IMR-90 (cell line): ENCODE data around the gene CHRDL1. TPM values are rescaled to one million over a fixed set of nuclear protein-coding genes. Genes with fewer than 3 reads are reported as not detected.

Experiments used
- ATAC-seq: fragments of 200-7000 bp; cut with Tn5 transposase; 2 replicates; pipeline ENCODE4 v1.9.1; 2020; ENCODE audit warnings: low read depth, mild to moderate bottlenecking, moderate library complexity
- BruUV-seq: library from RNA; stranded (reverse); fragments of 400-500 nt; replicated peaks from 2 replicates; lab custom pipeline; 2021; lab: Mats Ljungman, UMichigan
- CTCF ChIA-PET: fragments of 300-600 bp; formaldehyde crosslinking; extraction: SDS; loops from one replicate; lab custom pipeline; 2021; ENCODE audit warnings: antibody characterized with exemption; lab: Yijun Ruan, JAX
- POLR2A ChIA-PET: fragments of 300-600 bp; sonication (Branson Sonifier 250); formaldehyde crosslinking; loops from one replicate; lab custom pipeline; 2022; ENCODE audit warnings: antibody characterized with exemption; ENCODE audit not compliant: unreplicated experiment; lab: Charles Lee
- DNase-seq: peaks from one replicate; pipeline ENCODE4 v3.0.0; 2013
- H2AFZ ChIP-seq: replicated peaks from 2 replicates; pipeline ENCODE3; 2013; ENCODE audit warnings: low read length, mild to moderate bottlenecking; ENCODE audit not compliant: poor library complexity
- H2AK5ac ChIP-seq: 2 replicates; pipeline ENCODE4 v1.6.1; 2013; ENCODE audit warnings: low read depth, low read length, inconsistent platforms
- H2AK9ac ChIP-seq: replicated peaks from 2 replicates; pipeline ENCODE3; 2013; ENCODE audit warnings: mild to moderate bottlenecking, low read depth, low read length, moderate library complexity; ENCODE audit not compliant: poor library complexity
- H2BK120ac ChIP-seq: 2 replicates; pipeline ENCODE4 v1.6.1; 2013; ENCODE audit warnings: low read depth, low read length, inconsistent platforms
- H2BK15ac ChIP-seq: 3 replicates; pipeline ENCODE4 v1.6.1; 2013; ENCODE audit warnings: low read depth, low read length, inconsistent platforms
- H2BK20ac ChIP-seq: 2 replicates; pipeline ENCODE4 v1.6.1; 2013; ENCODE audit warnings: low read depth, mild to moderate bottlenecking, inconsistent platforms, low read length, moderate library complexity
- H2BK5ac ChIP-seq: 2 replicates; pipeline ENCODE4 v1.6.1; 2013; ENCODE audit warnings: mild to moderate bottlenecking, low read depth, low read length, inconsistent platforms; ENCODE audit not compliant: poor library complexity, severe bottlenecking
- H3K14ac ChIP-seq: replicated peaks from 2 replicates; pipeline ENCODE4 v1.6.1; 2013; ENCODE audit warnings: low read depth, low read length, inconsistent platforms
- H3K18ac ChIP-seq: 2 replicates; pipeline ENCODE4 v1.6.1; 2013; ENCODE audit warnings: low read depth, low read length, control low read depth
- H3K23ac ChIP-seq: 2 replicates; pipeline ENCODE4 v1.6.1; 2013; ENCODE audit warnings: low read depth, low read length, inconsistent platforms
- H3K27ac ChIP-seq: 2 replicates; pipeline ENCODE4 v1.5.1; 2013; ENCODE audit warnings: mild to moderate bottlenecking, control low read depth, low read length; ENCODE audit not compliant: insufficient read depth
- H3K27me3 ChIP-seq: 2 replicates; pipeline ENCODE4 v1.6.1; 2013; ENCODE audit warnings: low read length; ENCODE audit not compliant: control insufficient read depth, insufficient read depth
- H3K36me3 ChIP-seq: 2 replicates; pipeline ENCODE4 v1.6.1; 2013; ENCODE audit warnings: low read length, mixed read lengths; ENCODE audit not compliant: control insufficient read depth, insufficient read depth
- H3K4ac ChIP-seq: 2 replicates; pipeline ENCODE4 v1.6.1; 2013; ENCODE audit warnings: low read depth, low read length, inconsistent platforms
- H3K4me1 ChIP-seq: 2 replicates; pipeline ENCODE4 v1.6.1; 2013; ENCODE audit warnings: low read length, mixed read lengths; ENCODE audit not compliant: control insufficient read depth, insufficient read depth
- H3K4me2 ChIP-seq: 2 replicates; pipeline ENCODE4 v1.6.1; 2013; ENCODE audit warnings: low read depth, mild to moderate bottlenecking, control low read depth, low read length, moderate library complexity
- H3K4me3 ChIP-seq: 2 replicates; pipeline ENCODE4 v1.5.1; 2013; ENCODE audit warnings: low read depth, mild to moderate bottlenecking, control low read depth, low read length, moderate library complexity; ENCODE audit not compliant: insufficient read depth
- H3K56ac ChIP-seq: 2 replicates; pipeline ENCODE4 v1.6.1; 2013; ENCODE audit warnings: low read length, inconsistent platforms; ENCODE audit not compliant: insufficient read depth; ENCODE audit errors: extremely low read depth
- H3K79me1 ChIP-seq, 2 experiments: 2 replicates each; pipeline ENCODE4 v1.6.1; 2013; ENCODE audit warnings: low read length in 2 of 2, inconsistent platforms in 1 of 2, low read depth in 1 of 2
- H3K9ac ChIP-seq: 2 replicates; pipeline ENCODE4 v1.6.1; 2013; ENCODE audit warnings: low read depth, low read length, control low read depth
- H3K9me1 ChIP-seq: 2 replicates; pipeline ENCODE4 v1.6.1; 2013; ENCODE audit warnings: low read length, inconsistent platforms; ENCODE audit not compliant: insufficient read depth
- H3K9me3 ChIP-seq: 2 replicates; pipeline ENCODE4 v1.6.1; 2013; ENCODE audit warnings: low read length; ENCODE audit not compliant: control insufficient read depth, insufficient read depth
- H4K20me1 ChIP-seq: 2 replicates; pipeline ENCODE4 v1.6.1; 2013; ENCODE audit warnings: low read length, inconsistent platforms; ENCODE audit not compliant: insufficient read depth
- H4K5ac ChIP-seq: 2 replicates; pipeline ENCODE4 v1.6.1; 2013; ENCODE audit warnings: mild to moderate bottlenecking, low read depth, low read length, control low read depth
- H4K8ac ChIP-seq, 2 experiments: 2 replicates each; pipeline ENCODE4 v1.6.1; 2013; ENCODE audit warnings: low read depth in 2 of 2, low read length in 2 of 2, control low read depth in 1 of 2, inconsistent platforms in 1 of 2
- H4K91ac ChIP-seq: 2 replicates; pipeline ENCODE4 v1.6.1; 2013; ENCODE audit warnings: low read depth, low read length, inconsistent platforms; ENCODE audit not compliant: insufficient read depth
- CHD1 ChIP-seq: IDR thresholded peaks from 2 replicates; pipeline ENCODE4 v1.6.1; 2012; ENCODE audit warnings: low read depth, low read length, improper control_type of control experiment
- FOS ChIP-seq: fragments of 150-350 bp; IDR thresholded peaks from 2 replicates; pipeline ENCODE4 v1.6.1; 2016; ENCODE audit warnings: low read depth, low read length
- NFE2L2 ChIP-seq: fragments of 150-350 bp; IDR thresholded peaks from 2 replicates; pipeline ENCODE4 v1.6.1; 2016; ENCODE audit warnings: low read depth, mild to moderate bottlenecking, low read length
- RCOR1 ChIP-seq: IDR thresholded peaks from 2 replicates; pipeline ENCODE4 v1.6.1; 2012; ENCODE audit warnings: mild to moderate bottlenecking, low read length, improper control_type of control experiment; ENCODE audit not compliant: insufficient replicate concordance
- RFX5 ChIP-seq: IDR thresholded peaks from 2 replicates; pipeline ENCODE4 v1.8.0; 2012; ENCODE audit warnings: low read depth, mild to moderate bottlenecking, low read length, moderate library complexity
- WGBS, 2 experiments: methylation state at CpG; one replicate each; pipeline versions ENCODE4 v1.1.5 to v1.1.7; 2013; ENCODE audit warnings: missing lambda C conversion rate in 2 of 2; ENCODE audit not compliant: insufficient read length in 1 of 2; ENCODE audit errors: extremely low coverage in 2 of 2; 5-methylcytosine and 5-hydroxymethylcytosine counted together
- dilution Hi-C: fragments of 300-500 bp; cut with HindIII; formaldehyde crosslinking; loops from one replicate; pipeline ENCODE4 v1.14.3; 2018; ENCODE audit warnings: low sequenced_read_pairs; ENCODE audit not compliant: unreplicated experiment
- in situ Hi-C: fragments of 300-500 bp; cut with MboI; formaldehyde crosslinking; loops from 3 replicates; pipeline ENCODE4 v1.14.3; 2019; ENCODE audit warnings: low sequenced_read_pairs, inconsistent platforms, mixed read lengths
- intact Hi-C: fragments of 100-400 bp; cut with micrococcal nuclease; formaldehyde crosslinking; loops from 2 replicates; pipeline ENCODE4 v1.10.0; 2022
- polyA plus RNA-seq, 3 experiments: library from polyadenylated mRNA; depleted of rRNA; stranded (reverse); fragments of >200 nt; gene quantifications; 2 replicates each; pipeline ENCODE4 v1.2.3, GENCODE V29; 2012; ENCODE audit warnings: low replicate concordance in 1 of 3
- total RNA-seq: library from RNA; depleted of rRNA; stranded (reverse); fragments of >200 nt; gene quantifications from 2 replicates; pipeline ENCODE4 v1.2.3, GENCODE V29; 2012
- TF ChIP-seq, protein P1 (sequence below): conservative IDR thresholded peaks from 2 replicates; pipeline ENCODE4 v1.5.1; 2012; ENCODE audit warnings: mild to moderate bottlenecking, low read depth, low read length, improper control_type of control experiment
- TF ChIP-seq, protein P2 (sequence below): fragments of 150-350 bp; IDR thresholded peaks from 2 replicates; pipeline ENCODE4 v1.6.1; 2016; ENCODE audit warnings: low read depth, mild to moderate bottlenecking, low read length, moderate library complexity, borderline replicate concordance

The CHRDL1 gene
- total and polyA plus RNA-seq, 2 of the 4 experiments (the other 2 are of a cell fraction), result 0.36 to 0.58 TPM

DNA sequence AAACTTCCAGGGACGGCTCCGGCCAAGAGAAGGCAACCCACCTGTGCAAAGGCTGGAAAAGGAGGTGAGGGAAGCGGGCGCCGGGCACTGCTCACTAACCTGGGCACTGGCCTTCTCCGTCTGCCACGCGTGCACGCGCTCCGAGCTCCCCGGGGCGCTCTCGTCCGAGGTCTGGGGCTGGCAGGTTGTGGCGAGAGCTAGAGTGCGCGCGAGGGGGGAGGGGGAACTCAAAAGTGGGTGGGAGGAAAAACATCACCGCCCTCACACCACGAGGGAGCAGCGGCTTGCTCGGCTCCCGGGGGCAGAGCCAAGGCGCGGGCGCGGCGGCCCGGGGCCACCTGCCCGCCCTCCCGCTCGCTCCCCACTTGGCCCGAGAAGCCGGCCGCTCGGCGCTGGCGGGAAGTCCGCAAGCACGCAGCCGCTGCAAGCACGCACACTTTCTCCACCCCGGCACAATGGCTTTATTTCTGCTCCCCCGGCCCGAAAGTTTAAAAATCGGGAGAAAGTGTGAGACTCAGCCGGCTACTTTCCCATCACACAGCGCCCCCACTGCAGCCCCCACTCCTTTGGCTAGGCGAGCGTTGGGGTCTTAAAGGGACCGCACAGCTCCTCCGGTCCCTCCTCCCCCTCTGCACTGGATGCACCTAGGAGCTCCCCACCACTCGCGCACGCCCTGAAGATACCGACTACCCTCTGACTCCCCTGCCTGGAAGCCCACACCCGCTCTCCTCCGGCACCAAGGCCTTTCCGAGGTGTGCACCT, at the start of gene CHRDL1 (continued):
- TF ChIP-seq, protein P1, sequence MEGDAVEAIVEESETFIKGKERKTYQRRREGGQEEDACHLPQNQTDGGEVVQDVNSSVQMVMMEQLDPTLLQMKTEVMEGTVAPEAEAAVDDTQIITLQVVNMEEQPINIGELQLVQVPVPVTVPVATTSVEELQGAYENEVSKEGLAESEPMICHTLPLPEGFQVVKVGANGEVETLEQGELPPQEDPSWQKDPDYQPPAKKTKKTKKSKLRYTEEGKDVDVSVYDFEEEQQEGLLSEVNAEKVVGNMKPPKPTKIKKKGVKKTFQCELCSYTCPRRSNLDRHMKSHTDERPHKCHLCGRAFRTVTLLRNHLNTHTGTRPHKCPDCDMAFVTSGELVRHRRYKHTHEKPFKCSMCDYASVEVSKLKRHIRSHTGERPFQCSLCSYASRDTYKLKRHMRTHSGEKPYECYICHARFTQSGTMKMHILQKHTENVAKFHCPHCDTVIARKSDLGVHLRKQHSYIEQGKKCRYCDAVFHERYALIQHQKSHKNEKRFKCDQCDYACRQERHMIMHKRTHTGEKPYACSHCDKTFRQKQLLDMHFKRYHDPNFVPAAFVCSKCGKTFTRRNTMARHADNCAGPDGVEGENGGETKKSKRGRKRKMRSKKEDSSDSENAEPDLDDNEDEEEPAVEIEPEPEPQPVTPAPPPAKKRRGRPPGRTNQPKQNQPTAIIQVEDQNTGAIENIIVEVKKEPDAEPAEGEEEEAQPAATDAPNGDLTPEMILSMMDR, result no peak

- H3K14ac ChIP-seq, result no peak overlapping the region
- dilution Hi-C loops (no loop called here), in situ Hi-C loops (no loop called here), intact Hi-C loops (no loop called here)
- no peak overlapping the region for H3K56ac ChIP-seq
- no TSS peak for BruUV-seq
- no peak overlapping the region for H2AFZ ChIP-seq
- DNase-seq (no peak), ATAC-seq (no peak)
- no peak overlapping the region for H4K8ac ChIP-seq
- no peak overlapping the region for H2BK15ac ChIP-seq
- H2AK5ac ChIP-seq, result no peak overlapping the region
- H3K23ac ChIP-seq, result no peak overlapping the region
- no peak overlapping the region for H3K18ac ChIP-seq
- H4K20me1 ChIP-seq, result no peaks in the 10 kb centered on the region
- no peak overlapping the region for H2BK20ac ChIP-seq
- peaks cover 5% of the 10 kb centered on the region for H3K27me3 ChIP-seq
- no peaks in the 10 kb centered on the region for H3K4me1 ChIP-seq
- no peaks in the 10 kb centered on the region for H3K79me1 ChIP-seq
- H3K9me1 ChIP-seq, result no peaks in the 10 kb centered on the region
- H3K9ac ChIP-seq, result no peak overlapping the region
- H3K4me2 ChIP-seq, result no peak overlapping the region
- no peak overlapping the region for H4K5ac ChIP-seq
- no CpG with 5 or more reads among the region's 1 CpG for WGBS, 2 experiments
- ChIA-PET POLR2A (no interaction called here), CTCF (interaction anchor here (0.8 to 1.9 kb wide), 2 partner anchors 10 to 411 kb away, joined by 3 to 5 read pairs; no protein-coding TSS in a partner anchor)
- H3K27ac ChIP-seq, result no peak overlapping the region
- H4K91ac ChIP-seq, result no peak overlapping the region
- H2BK5ac ChIP-seq, result no peak overlapping the region
- no peak for TF ChIP-seq RFX5
- no peak for TF ChIP-seq NFE2L2
- no peak for TF ChIP-seq RCOR1
- no peak for TF ChIP-seq CHD1
- TF ChIP-seq FOS, result no peak
- TF ChIP-seq, protein P2, sequence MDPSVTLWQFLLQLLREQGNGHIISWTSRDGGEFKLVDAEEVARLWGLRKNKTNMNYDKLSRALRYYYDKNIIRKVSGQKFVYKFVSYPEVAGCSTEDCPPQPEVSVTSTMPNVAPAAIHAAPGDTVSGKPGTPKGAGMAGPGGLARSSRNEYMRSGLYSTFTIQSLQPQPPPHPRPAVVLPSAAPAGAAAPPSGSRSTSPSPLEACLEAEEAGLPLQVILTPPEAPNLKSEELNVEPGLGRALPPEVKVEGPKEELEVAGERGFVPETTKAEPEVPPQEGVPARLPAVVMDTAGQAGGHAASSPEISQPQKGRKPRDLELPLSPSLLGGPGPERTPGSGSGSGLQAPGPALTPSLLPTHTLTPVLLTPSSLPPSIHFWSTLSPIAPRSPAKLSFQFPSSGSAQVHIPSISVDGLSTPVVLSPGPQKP, result no peak
- H3K4ac ChIP-seq, result no peak overlapping the region
- no peak overlapping the region for H3K4me3 ChIP-seq
- H3K9me3 ChIP-seq, result no peaks in the 10 kb centered on the region
- no peaks in the 10 kb centered on the region for H3K36me3 ChIP-seq
- H2BK120ac ChIP-seq, result no peak overlapping the region
- no peak overlapping the region for H2AK9ac ChIP-seq
These were observed 41.4 kb upstream of the CHRDL1 start for GRCh38 chrX:110836982-110837381.
